ENCODE results near the gene NSFL1C.

The NSFL1C gene

GRCh38 chr20:1484438-1485116 is 17.9 kb upstream of the NSFL1C start:
- DNase-seq = no peak

- no peak for DNase-seq
Measured at GRCh38 chr20:1479831-1480595, 13.4 kb upstream of the NSFL1C start.

GRCh38 chr20:1478566-1478965 is 11.9 kb upstream of the NSFL1C start:
- DNase-seq = no peak

GRCh38 chr20:1477896-1478490 is 11.3 kb upstream of the NSFL1C start:
- DNase-seq = no peak

GRCh38 chr20:1474817-1475603 is 8.4 kb upstream of the NSFL1C start:
- DNase-seq = no peak

- no peak for DNase-seq
Measured at GRCh38 chr20:1474325-1474724, 7.7 kb upstream of the NSFL1C start.

GRCh38 chr20:1473246-1474220 is 6.9 kb upstream of the NSFL1C start:
- no peak for DNase-seq

- DNase-seq = no peak
Measured at GRCh38 chr20:1472556-1473245, 6.1 kb upstream of the NSFL1C start.

GRCh38 chr20:1471242-1471641 is 4.6 kb upstream of the NSFL1C start:
- no peak for DNase-seq

GRCh38 chr20:1469925-1470571 is 3.4 kb upstream of the NSFL1C start:
- no peak for DNase-seq

GRCh38 chr20:1469306-1469905 is 2.8 kb upstream of the NSFL1C start:
- DNase-seq = no peak

GRCh38 chr20:1468117-1468624 is 1.5 kb upstream of the NSFL1C start:
- no peak for DNase-seq

GRCh38 chr20:1467355-1468116 is 887 bp upstream of the NSFL1C start:
- DNase-seq = no peak

GRCh38 chr20:1467082-1467354 is 369 bp upstream of the NSFL1C start:
- no peak for DNase-seq

GRCh38 chr20:1465470-1466210 is 1.0 kb downstream of the NSFL1C start:
- DNase-seq = no peak

GRCh38 chr20:1463971-1464570 is 2.6 kb downstream of the NSFL1C start:
- no peak for DNase-seq

- no peak for DNase-seq
Measured at GRCh38 chr20:1462834-1463233, 3.8 kb downstream of the NSFL1C start.

- no peak for DNase-seq
Measured at GRCh38 chr20:1462001-1462400, 4.6 kb downstream of the NSFL1C start.

GRCh38 chr20:1460275-1460674 is 6.4 kb downstream of the NSFL1C start:
- DNase-seq = no peak
